Transverse colon (tissue), 4 donors: Measurements from ENCODE around the gene PLA1A. TPM values are rescaled to one million over a fixed set of nuclear protein-coding genes. Genes with fewer than 3 reads are reported as not detected.

ENCODE experiments used
- DNase-seq: peaks from one replicate; pipeline ENCODE4 v3.0.0-alpha.2; 2019
- H3K27ac ChIP-seq, 4 donors: fragments of 200-600 bp; sonication (generic); 2 replicates each; pipeline ENCODE4 v1.5.1; 2016 to 2018; ENCODE audit warnings: inconsistent platforms in 4 of 4
- H3K27me3 ChIP-seq: fragments of 200-600 bp; sonication (generic); 2 replicates; pipeline ENCODE4 v1.5.1; 2017; ENCODE audit warnings: inconsistent platforms
- H3K36me3 ChIP-seq, 4 donors: fragments of 200-600 bp; sonication (generic); 2 replicates each; pipeline ENCODE4 v1.5.1; 2017 to 2019; ENCODE audit warnings: inconsistent platforms in 4 of 4
- H3K4me1 ChIP-seq, 4 donors: fragments of 200-600 bp; sonication (generic); 2 replicates each; pipeline ENCODE4 v1.5.1; 2017 to 2020; ENCODE audit warnings: inconsistent platforms in 4 of 4
- H3K4me3 ChIP-seq, 4 donors: fragments of 200-600 bp; sonication (generic); 1 replicate in 1 of 4; 2 replicates in 3 of 4; pipeline versions ENCODE4 v1.5.1 to v1.6.1; 2017 to 2019; ENCODE audit warnings: inconsistent platforms in 4 of 4
- H3K9me3 ChIP-seq, 2 donors: fragments of 200-600 bp; sonication (generic); 2 replicates each; pipeline ENCODE4 v1.5.1; 2017 to 2019; ENCODE audit warnings: inconsistent platforms in 2 of 2
- CTCF ChIP-seq, 5 experiments: fragments of 200-600 bp in 3 of 5; fragments of 450-650 bp in 2 of 5; sonication (generic) in 3 of 5; IDR thresholded peaks; 1 replicate in 2 of 5; 2 replicates in 3 of 5; pipeline ENCODE4 v1.5.1; 2016 to 2017; ENCODE audit warnings: antibody characterized with exemption in 5 of 5, inconsistent platforms in 3 of 5, mild to moderate bottlenecking in 2 of 5, moderate library complexity in 1 of 5
- EP300 ChIP-seq: sonication (generic); formaldehyde crosslinking; IDR thresholded peaks from one replicate; pipeline ENCODE4 v1.6.1; 2017; ENCODE audit warnings: antibody characterized with exemption, low read depth
- POLR2A ChIP-seq: fragments of 450-650 bp; IDR thresholded peaks from one replicate; pipeline ENCODE4 v1.6.1; 2016; ENCODE audit warnings: antibody characterized with exemption, mild to moderate bottlenecking, moderate library complexity
- POLR2AphosphoS5 ChIP-seq, 3 donors: sonication (generic); formaldehyde crosslinking; IDR thresholded peaks; one replicate each; pipeline ENCODE4 v1.6.1; 2016; ENCODE audit warnings: antibody characterized with exemption in 3 of 3
- WGBS, 2 donors: methylation state at CpG; one replicate each; pipeline ENCODE4 v1.1.5; 2018; ENCODE audit warnings: low coverage in 1 of 2; 5-methylcytosine and 5-hydroxymethylcytosine counted together
- in situ Hi-C, 4 donors: fragments of 200-750 bp; cut with MboI; loops; one replicate each; pipeline versions ENCODE4 v1.15.0 to v1.15.1; 2017; ENCODE audit warnings: low sequenced_read_pairs in 3 of 4, low pct_ligation_motif_present in 1 of 4, low pct_unique_long_range_greater_than_20kb in 1 of 4
- intact Hi-C: fragments of 100-400 bp; cut with DNase I; formaldehyde crosslinking; loops from one replicate; pipeline ENCODE4 v1.15.1; 2023; ENCODE audit warnings: low total_unique reads
- total RNA-seq, 4 donors: library from RNA; depleted of rRNA; stranded (reverse); fragments of >200 nt; gene quantifications; one replicate each; pipeline ENCODE4 v1.1.0, GENCODE V29; 2016

PLA1A gene
- total RNA-seq, 4 donors from 2014 or later: 0.95 to 3.2 (median 2.2) TPM; not detected in 1

- H3K4me3 ChIP-seq: no peak overlapping the region
- no peaks in the 10 kb centered on the region for H3K9me3 ChIP-seq
- no peaks in the 10 kb centered on the region for H3K36me3 ChIP-seq
- intact Hi-C loops: no loop called here
- H3K27ac ChIP-seq: peak overlapping the region in 3 of 4 donors; percentile 54 to 83 (median 80)
- DNase-seq: no peak
- 59 to 81% methylated on average over 2 of the region's 2 CpGs for WGBS, 2 donors
- in situ Hi-C loops: no loop called here
- no peaks in the 10 kb centered on the region for H3K27me3 ChIP-seq
- H3K4me1 ChIP-seq: peaks cover 0 to 23% (median 6%) of the 10 kb centered on the region in 4 donors
- TF ChIP-seq EP300 (no peak), POLR2AphosphoS5 (IDR thresholded peaks at IDR 0.05) (no peak), POLR2A (no peak), CTCF (IDR thresholded peaks at IDR 0.05) (no peak)
These were observed 42.0 kb downstream of the PLA1A start for GRCh38 chr3:119639494-119640350.

- H3K36me3 ChIP-seq: no peaks in the 10 kb centered on the region
- H3K27ac ChIP-seq: no peak overlapping the region
- H3K9me3 ChIP-seq: no peaks in the 10 kb centered on the region
- in situ Hi-C loops (no loop called here), intact Hi-C loops (no loop called here)
- H3K4me1 ChIP-seq: peaks cover 0 to 23% (median 6%) of the 10 kb centered on the region in 4 donors
- H3K4me3 ChIP-seq: no peak overlapping the region
- TF ChIP-seq EP300: no peak
- no peak for TF ChIP-seq POLR2A
- TF ChIP-seq POLR2AphosphoS5 (IDR thresholded peaks at IDR 0.05): no peak
- no peak for TF ChIP-seq CTCF (IDR thresholded peaks at IDR 0.05)
- H3K27me3 ChIP-seq: no peaks in the 10 kb centered on the region
- no peak for DNase-seq
- WGBS, 2 donors: 92 to 100% methylated on average over 2 of the region's 2 CpGs
These were observed 43.7 kb downstream of the PLA1A start for GRCh38 chr3:119641416-119641815.

- peaks cover 0 to 16% (median 6%) of the 10 kb centered on the region in 4 donors for H3K4me1 ChIP-seq
- H3K9me3 ChIP-seq: no peaks in the 10 kb centered on the region
- no peaks in the 10 kb centered on the region for H3K36me3 ChIP-seq
- no peak overlapping the region for H3K4me3 ChIP-seq
- TF ChIP-seq EP300: no peak
- no peak for TF ChIP-seq POLR2AphosphoS5 (IDR thresholded peaks at IDR 0.05)
- no peak for TF ChIP-seq CTCF (IDR thresholded peaks at IDR 0.05)
- no peak for TF ChIP-seq POLR2A
- in situ Hi-C loops (no loop called here), intact Hi-C loops (no loop called here)
- 63 to 80% methylated on average over 1 to 5 of the region's 5 CpGs for whole genome bisulfite sequencing, 2 donors
- no peak for DNase-seq
- H3K27ac ChIP-seq: peak overlapping the region in 2 of 4 donors; percentile 23 to 31
- no peaks in the 10 kb centered on the region for H3K27me3 ChIP-seq
These were observed 45.2 kb downstream of the PLA1A start for GRCh38 chr3:119642746-119643473.

GRCh38 chr3:119643528-119643927, 45.8 kb downstream of the PLA1A start:
- no peaks in the 10 kb centered on the region for H3K36me3 ChIP-seq
- H3K4me1 ChIP-seq: peaks cover 0 to 10% (median 6%) of the 10 kb centered on the region in 4 donors
- DNase-seq: no peak
- no peak overlapping the region for H3K4me3 ChIP-seq
- peak overlapping the region in 1 of 4 donors; percentile 23 for H3K27ac ChIP-seq
- in situ Hi-C loops (no loop called here), intact Hi-C loops (no loop called here)
- 86 to 88% methylated on average over 2 of the region's 2 CpGs for WGBS, 2 donors
- no peaks in the 10 kb centered on the region for H3K9me3 ChIP-seq
- no peaks in the 10 kb centered on the region for H3K27me3 ChIP-seq
- TF ChIP-seq EP300 (no peak), POLR2AphosphoS5 (IDR thresholded peaks at IDR 0.05) (no peak), CTCF (IDR thresholded peaks at IDR 0.05) (no peak), POLR2A (no peak)
